Suprapubic skin (tissue), 4 donors: ENCODE results near the gene UTF1. TPM values are rescaled to one million over a fixed set of nuclear protein-coding genes. Genes with fewer than 3 reads are reported as not detected.

Experiments
- DNase-seq, 2 donors: peaks; one replicate each; pipeline ENCODE4 v3.0.0-alpha.2; 2019; ENCODE audit warnings: low spot score in 2 of 2
- H3K27ac ChIP-seq: fragments of 200-600 bp; sonication (generic); one replicate; pipeline ENCODE4 v1.5.1; 2019
- H3K27me3 ChIP-seq: fragments of 200-600 bp; sonication (generic); one replicate; pipeline ENCODE4 v1.5.1; 2019
- H3K36me3 ChIP-seq: fragments of 200-600 bp; sonication (generic); one replicate; pipeline ENCODE4 v1.5.1; 2019
- H3K4me1 ChIP-seq: fragments of 200-600 bp; sonication (generic); one replicate; pipeline ENCODE4 v1.5.1; 2019
- H3K4me3 ChIP-seq: fragments of 200-600 bp; sonication (generic); one replicate; pipeline ENCODE4 v1.5.1; 2019; ENCODE audit warnings: mild to moderate bottlenecking
- H3K9me3 ChIP-seq: fragments of 200-600 bp; sonication (generic); one replicate; pipeline ENCODE4 v1.5.1; 2019
- EP300 ChIP-seq: sonication (generic); formaldehyde crosslinking; IDR thresholded peaks from one replicate; pipeline ENCODE4 v1.6.1; 2017; ENCODE audit warnings: antibody characterized with exemption
- POLR2A ChIP-seq, 2 donors: fragments of 450-650 bp; IDR thresholded peaks; one replicate each; pipeline ENCODE4 v1.6.1; 2017; ENCODE audit warnings: antibody characterized with exemption in 2 of 2, mild to moderate bottlenecking in 2 of 2, moderate library complexity in 2 of 2
- POLR2AphosphoS5 ChIP-seq, 3 donors: sonication (generic); formaldehyde crosslinking; IDR thresholded peaks; one replicate each; pipeline ENCODE4 v1.6.1; 2017; ENCODE audit warnings: antibody characterized with exemption in 3 of 3
- WGBS: methylation state at CpG from one replicate; pipeline ENCODE4 v1.1.5; 2018; 5-methylcytosine and 5-hydroxymethylcytosine counted together
- total RNA-seq, 4 donors: library from RNA; depleted of rRNA; stranded (reverse); fragments of >200 nt; gene quantifications; one replicate each; pipeline ENCODE4 v1.1.0, GENCODE V29; 2016
- TF ChIP-seq, protein P1 (sequence below), 2 donors: fragments of 200-600 bp in 1 of 2; fragments of 450-650 bp in 1 of 2; sonication (generic) in 1 of 2; IDR thresholded peaks; one replicate each; pipeline ENCODE4 v1.5.1; 2016 to 2019; ENCODE audit warnings: antibody characterized with exemption in 2 of 2, mild to moderate bottlenecking in 1 of 2, moderate library complexity in 1 of 2

UTF1 gene
- total RNA-seq, 4 donors from 2014 or later: not detected

DNA sequence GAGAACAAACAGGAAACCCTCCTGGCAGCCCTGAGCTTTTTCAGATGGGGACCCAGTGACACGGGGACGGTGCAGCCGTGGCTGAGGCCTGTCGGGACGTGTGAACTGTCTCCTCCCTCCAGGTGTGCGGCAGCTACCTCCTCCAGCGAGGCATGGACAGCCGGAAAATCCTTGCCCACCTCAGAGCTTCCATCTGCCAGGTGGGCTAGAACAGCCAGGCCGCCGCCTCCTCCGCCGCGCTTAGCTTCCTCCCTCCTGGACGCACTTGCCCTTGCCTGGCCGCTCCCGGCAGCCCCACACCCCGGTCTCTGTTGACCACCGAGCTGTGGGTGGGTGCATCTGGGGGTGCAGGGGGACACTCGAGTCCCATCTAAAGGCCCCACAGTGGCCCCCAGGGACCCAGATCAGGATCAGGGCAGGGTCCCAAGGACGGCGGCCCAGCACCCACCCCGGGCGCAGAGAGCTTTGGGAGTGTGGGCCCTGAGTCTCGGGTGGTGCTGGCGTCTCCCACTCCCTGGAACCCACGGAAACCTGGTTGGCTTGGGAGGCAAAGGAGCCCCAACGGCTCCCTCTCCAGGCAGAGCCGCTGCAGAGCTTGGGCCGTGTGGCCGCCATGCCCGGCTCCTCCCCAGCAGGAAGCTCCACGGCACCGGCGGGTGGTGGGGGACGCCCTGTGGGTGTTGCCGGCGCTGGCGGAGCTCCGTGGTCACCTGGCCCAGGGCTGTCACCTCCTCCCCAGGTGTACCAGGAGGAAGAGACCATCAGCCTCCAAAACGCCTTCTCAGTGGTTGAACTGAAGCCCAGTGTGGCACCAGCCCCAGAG, 32.9 kb upstream of the UTF1 start:
- Histone ChIP-seq H3K4me1 (peaks cover 3% of the 10 kb centered on the region), H3K27ac (no peak overlapping the region), H3K4me3 (no peak overlapping the region), H3K27me3 (peaks cover 57% of the 10 kb centered on the region), H3K36me3 (no peaks in the 10 kb centered on the region), H3K9me3 (no peaks in the 10 kb centered on the region)
- WGBS: 87% methylated on average over 14 of the region's 40 CpGs
- TF ChIP-seq POLR2A (IDR thresholded peaks at IDR 0.05) (no peak), POLR2AphosphoS5 (IDR thresholded peaks at IDR 0.05) (no peak), EP300 (no peak)
- TF ChIP-seq, protein P1, sequence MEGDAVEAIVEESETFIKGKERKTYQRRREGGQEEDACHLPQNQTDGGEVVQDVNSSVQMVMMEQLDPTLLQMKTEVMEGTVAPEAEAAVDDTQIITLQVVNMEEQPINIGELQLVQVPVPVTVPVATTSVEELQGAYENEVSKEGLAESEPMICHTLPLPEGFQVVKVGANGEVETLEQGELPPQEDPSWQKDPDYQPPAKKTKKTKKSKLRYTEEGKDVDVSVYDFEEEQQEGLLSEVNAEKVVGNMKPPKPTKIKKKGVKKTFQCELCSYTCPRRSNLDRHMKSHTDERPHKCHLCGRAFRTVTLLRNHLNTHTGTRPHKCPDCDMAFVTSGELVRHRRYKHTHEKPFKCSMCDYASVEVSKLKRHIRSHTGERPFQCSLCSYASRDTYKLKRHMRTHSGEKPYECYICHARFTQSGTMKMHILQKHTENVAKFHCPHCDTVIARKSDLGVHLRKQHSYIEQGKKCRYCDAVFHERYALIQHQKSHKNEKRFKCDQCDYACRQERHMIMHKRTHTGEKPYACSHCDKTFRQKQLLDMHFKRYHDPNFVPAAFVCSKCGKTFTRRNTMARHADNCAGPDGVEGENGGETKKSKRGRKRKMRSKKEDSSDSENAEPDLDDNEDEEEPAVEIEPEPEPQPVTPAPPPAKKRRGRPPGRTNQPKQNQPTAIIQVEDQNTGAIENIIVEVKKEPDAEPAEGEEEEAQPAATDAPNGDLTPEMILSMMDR (IDR thresholded peaks at IDR 0.05): no peak
- DNase-seq: no peak

DNA sequence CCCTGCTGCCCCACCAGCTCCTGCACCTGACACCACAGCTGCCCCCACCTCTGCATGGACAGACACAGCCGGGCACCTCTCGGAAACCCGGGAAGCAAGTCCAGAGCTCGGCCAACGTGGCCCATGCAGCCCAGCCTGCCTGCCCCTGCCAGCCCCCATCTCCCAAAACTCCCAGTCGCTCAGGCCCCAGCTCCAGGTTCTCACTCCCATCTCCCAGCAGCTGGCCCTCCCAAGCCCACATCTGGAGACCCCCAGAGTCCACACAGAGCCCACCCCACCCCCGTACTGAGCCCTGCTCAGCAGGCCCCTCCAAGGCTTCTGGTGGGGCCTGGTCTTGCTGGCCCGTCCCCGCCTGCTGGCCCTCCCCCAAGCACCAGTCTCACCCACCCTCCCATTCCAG, 32.2 kb upstream of the UTF1 start:
- Histone ChIP-seq H3K9me3 (no peaks in the 10 kb centered on the region), H3K27me3 (peaks cover 63% of the 10 kb centered on the region), H3K4me3 (no peak overlapping the region), H3K4me1 (peaks cover 3% of the 10 kb centered on the region), H3K36me3 (no peaks in the 10 kb centered on the region), H3K27ac (no peak overlapping the region)
- no peak for DNase-seq
- 93% methylated on average over 4 of the region's 9 CpGs for WGBS
- TF ChIP-seq, protein P1 (IDR thresholded peaks at IDR 0.05): no peak
- no peak for TF ChIP-seq POLR2AphosphoS5 (IDR thresholded peaks at IDR 0.05)
- TF ChIP-seq POLR2A (IDR thresholded peaks at IDR 0.05): no peak
- no peak for TF ChIP-seq EP300

DNA sequence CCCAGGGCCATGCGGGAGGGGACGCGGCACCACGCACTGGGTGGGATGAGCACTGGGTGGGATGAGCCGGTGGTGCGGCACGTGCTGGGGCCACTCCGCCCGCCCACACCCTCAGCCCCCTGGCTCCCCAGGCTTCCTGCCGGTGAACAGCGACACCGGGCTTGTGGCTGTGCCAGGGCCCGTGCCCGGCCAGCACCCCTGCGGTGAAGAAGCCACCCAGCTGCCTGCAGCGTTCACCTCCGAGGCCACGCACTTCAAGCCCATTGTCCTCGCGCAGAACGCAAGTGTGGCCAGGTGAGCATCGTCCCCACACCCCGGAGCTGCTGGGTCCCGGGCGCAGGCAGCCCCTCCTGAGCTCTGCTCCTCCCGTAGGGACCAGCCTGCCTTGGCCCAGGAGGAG, 31.8 kb upstream of the UTF1 start:
- WGBS: no CpG with 5 or more reads among the region's 26 CpGs

DNA sequence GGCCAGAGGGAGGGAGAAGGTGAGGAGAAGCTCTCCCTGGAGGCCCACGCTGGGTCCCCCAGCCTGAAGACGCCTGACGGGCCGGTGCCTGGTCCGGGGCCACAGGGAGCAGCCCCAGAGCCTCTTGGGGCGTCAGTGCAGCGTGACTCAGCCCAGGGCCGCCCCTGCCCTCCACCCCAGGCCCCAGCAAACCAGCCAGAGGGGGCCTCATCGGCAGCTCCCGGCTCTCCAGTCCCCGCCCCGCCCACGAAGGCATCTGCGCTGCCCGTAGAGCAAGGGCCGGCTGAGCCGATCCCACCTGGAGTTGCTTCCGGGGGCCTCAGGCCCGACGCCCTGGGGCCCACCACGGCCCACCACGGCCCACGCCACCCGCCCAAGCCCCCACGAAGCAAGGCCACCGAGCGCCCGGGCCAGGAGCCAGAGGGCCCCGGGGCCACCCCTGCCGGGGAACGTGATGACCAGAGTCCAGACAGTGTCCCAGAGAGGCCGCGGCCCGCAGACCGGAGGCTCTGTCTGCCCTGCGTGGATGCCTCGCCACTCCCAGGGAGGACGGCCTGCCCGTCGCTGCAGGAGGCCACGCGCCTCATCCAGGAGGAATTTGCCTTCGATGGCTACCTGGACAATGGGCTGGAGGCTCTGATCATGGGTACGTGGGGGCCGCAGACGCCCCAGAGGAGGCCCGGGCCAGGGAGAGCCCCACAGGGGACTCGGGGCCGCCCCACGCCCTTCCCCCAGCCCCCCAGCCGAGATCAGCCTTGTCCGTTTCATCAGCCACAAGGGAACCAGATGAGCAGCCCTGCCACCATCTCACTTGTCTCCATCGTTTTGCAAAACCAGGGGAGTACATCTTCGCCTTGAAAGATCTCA, 31.2 kb upstream of the UTF1 start:
- peaks cover 3% of the 10 kb centered on the region for H3K4me1 ChIP-seq
- 84% methylated on average over 21 of the region's 54 CpGs for WGBS
- TF ChIP-seq POLR2A (IDR thresholded peaks at IDR 0.05): no peak
- TF ChIP-seq, protein P1 (IDR thresholded peaks at IDR 0.05): no peak
- TF ChIP-seq POLR2AphosphoS5 (IDR thresholded peaks at IDR 0.05): no peak
- TF ChIP-seq EP300: no peak
- H3K4me3 ChIP-seq: no peak overlapping the region
- no peaks in the 10 kb centered on the region for H3K36me3 ChIP-seq
- H3K27me3 ChIP-seq: peaks cover 67% of the 10 kb centered on the region
- H3K9me3 ChIP-seq: no peaks in the 10 kb centered on the region
- DNase-seq: no peak
- no peak overlapping the region for H3K27ac ChIP-seq

More for the DNA sequence above, 31.8 kb upstream of the UTF1 start:
- Histone ChIP-seq H3K36me3 (no peaks in the 10 kb centered on the region), H3K27ac (no peak overlapping the region), H3K9me3 (no peaks in the 10 kb centered on the region), H3K4me1 (peaks cover 3% of the 10 kb centered on the region), H3K4me3 (no peak overlapping the region), H3K27me3 (peaks cover 63% of the 10 kb centered on the region)
- no peak for TF ChIP-seq POLR2A (IDR thresholded peaks at IDR 0.05)
- DNase-seq: no peak

DNA sequence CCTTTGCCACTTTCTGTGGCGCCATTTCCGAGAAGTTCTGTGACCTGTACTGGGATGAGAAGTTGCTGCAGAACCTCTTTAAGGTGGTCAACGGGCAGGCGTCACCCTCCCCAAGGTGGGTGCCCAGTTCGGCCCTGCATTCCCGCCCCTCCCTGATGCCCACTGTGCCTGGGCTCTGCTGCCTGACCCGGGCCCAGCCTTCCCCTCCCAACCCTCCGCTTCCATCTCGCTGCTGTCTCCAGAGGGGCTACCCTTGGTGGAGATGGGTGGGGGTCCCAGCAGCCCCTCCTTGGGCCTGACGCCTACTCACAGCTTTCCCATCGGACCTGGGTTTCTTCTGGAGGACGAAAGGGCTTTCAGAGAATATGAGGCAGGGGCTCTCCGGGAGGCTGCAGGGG, 30.5 kb upstream of the UTF1 start:
- no peaks in the 10 kb centered on the region for H3K9me3 ChIP-seq
- DNase-seq: no peak
- H3K27me3 ChIP-seq: peaks cover 71% of the 10 kb centered on the region
- peaks cover 3% of the 10 kb centered on the region for H3K4me1 ChIP-seq
- H3K27ac ChIP-seq: no peak overlapping the region
- H3K36me3 ChIP-seq: no peaks in the 10 kb centered on the region
- no peak overlapping the region for H3K4me3 ChIP-seq
- TF ChIP-seq POLR2AphosphoS5 (IDR thresholded peaks at IDR 0.05) (no peak), EP300 (no peak), POLR2A (IDR thresholded peaks at IDR 0.05) (no peak)
- TF ChIP-seq, protein P1 (IDR thresholded peaks at IDR 0.05): no peak
- WGBS: 73% methylated on average over 12 of the region's 13 CpGs
